Measurements from ENCODE around the gene SYNPR. TPM values are rescaled to one million over a fixed set of nuclear protein-coding genes. Genes with fewer than 3 reads are reported as not detected.

The SYNPR gene
- total RNA-seq, 1 experiment from 2014 or later, result 0.17 TPM

GRCh38 chr3:63609834-63610233 lies 331.7 kb downstream of the SYNPR start:
- Histone ChIP-seq H3K18ac (ENCODE audit: insufficient read length, low read depth, low read length) (no peak overlapping the region), H2BK20ac (ENCODE audit: low read depth, low read length, poor library complexity, severe bottlenecking) (no peak overlapping the region), H2BK120ac (ENCODE audit: low read depth, low read length, poor library complexity, severe bottlenecking) (no peak overlapping the region), H2BK12ac (ENCODE audit: insufficient read length, low read depth, low read length) (no peak overlapping the region), H3K23me2 (ENCODE audit: insufficient read length, low read depth, low read length, poor library complexity, severe bottlenecking) (no peaks in the 10 kb centered on the region), H3K4me1 (ENCODE audit: insufficient read depth, low read length) (no peaks in the 10 kb centered on the region), H3K9ac (ENCODE audit: extremely low read depth, insufficient read length, low read length) (no peak overlapping the region), H3K56ac (ENCODE audit: insufficient read length, low read depth, low read length) (no peak overlapping the region), H4K8ac (replicated peaks; ENCODE audit: insufficient read length, low read depth, low read length) (no peak overlapping the region), H3K79me1 (ENCODE audit: insufficient read depth, low read depth, low read length, poor library complexity, severe bottlenecking) (no peaks in the 10 kb centered on the region), H3K9me3 (ENCODE audit: control insufficient read depth, low read depth, low read length) (no peaks in the 10 kb centered on the region), H3K23ac (ENCODE audit: insufficient read length, low read depth, low read length) (no peak overlapping the region), H2AFZ (ENCODE audit: low read length) (no peak overlapping the region), H3T11ph (ENCODE audit: low read length) (no peak overlapping the region), H2AK5ac (ENCODE audit: insufficient read length, low read length) (no peak overlapping the region), H4K20me1 (ENCODE audit: control insufficient read depth, insufficient read depth, insufficient read length) (no peaks in the 10 kb centered on the region), H3K14ac (ENCODE audit: insufficient read depth, low read length) (no peak overlapping the region), H3K4me2 (ENCODE audit: insufficient read depth, insufficient read length, low read length) (no peak overlapping the region), H3K27ac (ENCODE audit: insufficient read length, low read depth, low read length) (no peak overlapping the region), H2BK15ac (ENCODE audit: low read depth, low read length) (no peak overlapping the region), H3K4ac (ENCODE audit: low read depth, low read length) (no peak overlapping the region), H4K91ac (ENCODE audit: insufficient read length, low read depth, low read length) (no peak overlapping the region), H2BK5ac (ENCODE audit: insufficient read length, low read length) (no peak overlapping the region), H4K5ac (ENCODE audit: insufficient read length, low read depth, low read length) (no peak overlapping the region), H3K27me3 (ENCODE audit: insufficient read depth, low read length) (no peaks in the 10 kb centered on the region), H3K79me2 (ENCODE audit: insufficient read depth, low read length) (no peaks in the 10 kb centered on the region)
- Mint-ChIP-seq H3K9me3 (no peaks in the 10 kb centered on the region), H3K27ac (peak overlapping the region in 1 of 3 experiments; percentile 42; a peak in 2 of 7 replicates), H3K4me1 (peaks cover 3 to 10% of the 10 kb centered on the region in 2 experiments), H3K4me3 (no peak overlapping the region), H3K36me3 (ENCODE audit: insufficient read depth in 1 of 3, low read depth in 3 of 3) (no peaks in the 10 kb centered on the region), H3K27me3 (ENCODE audit: low read depth) (no peaks in the 10 kb centered on the region)
- TF ChIP-seq, protein P1, sequence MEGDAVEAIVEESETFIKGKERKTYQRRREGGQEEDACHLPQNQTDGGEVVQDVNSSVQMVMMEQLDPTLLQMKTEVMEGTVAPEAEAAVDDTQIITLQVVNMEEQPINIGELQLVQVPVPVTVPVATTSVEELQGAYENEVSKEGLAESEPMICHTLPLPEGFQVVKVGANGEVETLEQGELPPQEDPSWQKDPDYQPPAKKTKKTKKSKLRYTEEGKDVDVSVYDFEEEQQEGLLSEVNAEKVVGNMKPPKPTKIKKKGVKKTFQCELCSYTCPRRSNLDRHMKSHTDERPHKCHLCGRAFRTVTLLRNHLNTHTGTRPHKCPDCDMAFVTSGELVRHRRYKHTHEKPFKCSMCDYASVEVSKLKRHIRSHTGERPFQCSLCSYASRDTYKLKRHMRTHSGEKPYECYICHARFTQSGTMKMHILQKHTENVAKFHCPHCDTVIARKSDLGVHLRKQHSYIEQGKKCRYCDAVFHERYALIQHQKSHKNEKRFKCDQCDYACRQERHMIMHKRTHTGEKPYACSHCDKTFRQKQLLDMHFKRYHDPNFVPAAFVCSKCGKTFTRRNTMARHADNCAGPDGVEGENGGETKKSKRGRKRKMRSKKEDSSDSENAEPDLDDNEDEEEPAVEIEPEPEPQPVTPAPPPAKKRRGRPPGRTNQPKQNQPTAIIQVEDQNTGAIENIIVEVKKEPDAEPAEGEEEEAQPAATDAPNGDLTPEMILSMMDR (conservative IDR thresholded peaks at IDR 0.05), result no peak
- DNase-seq, result no peak
- no CpG with 5 or more reads among the region's 4 CpGs for WGBS (ENCODE audit: extremely low coverage, insufficient read length, low lambda C conversion rate)

All from H9 (cell line).